GM21825 (cell line): Measurements from ENCODE around the gene SLC7A7.
"Not testable (repeated sequence)": the region's sequence is repeated elsewhere in the genome, so short reads cannot be mapped to it uniquely, and the experiment has no call there.

Source experiments
- ATAC-seq: cut with Tn5 transposase; IDR thresholded peaks from one replicate; pipeline ENCODE4 v1.9.1; 2021; ENCODE audit warnings: mild to moderate bottlenecking, moderate library complexity; ENCODE audit not compliant: unreplicated experiment

The SLC7A7 gene

DNA sequence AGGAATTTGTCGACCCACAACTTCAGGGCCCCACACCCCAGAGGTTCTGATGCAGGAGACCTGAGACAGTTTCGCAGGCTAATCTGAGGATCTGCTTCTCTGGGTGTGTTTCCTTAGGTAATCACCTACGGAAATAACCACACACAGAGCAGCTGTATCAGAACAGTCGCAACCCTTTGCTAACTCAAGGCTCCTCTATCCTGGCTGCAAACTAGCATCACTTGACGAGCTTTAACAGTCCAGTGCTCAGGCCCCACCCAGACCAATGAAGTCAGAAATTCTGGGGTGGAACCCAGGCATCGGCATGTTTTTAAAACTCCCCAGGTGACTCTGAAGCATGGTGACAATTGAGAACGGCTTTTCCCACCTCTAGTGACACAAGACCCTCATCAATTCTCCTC is 20.7 kb downstream of the SLC7A7 start:
- no peak for ATAC-seq

DNA sequence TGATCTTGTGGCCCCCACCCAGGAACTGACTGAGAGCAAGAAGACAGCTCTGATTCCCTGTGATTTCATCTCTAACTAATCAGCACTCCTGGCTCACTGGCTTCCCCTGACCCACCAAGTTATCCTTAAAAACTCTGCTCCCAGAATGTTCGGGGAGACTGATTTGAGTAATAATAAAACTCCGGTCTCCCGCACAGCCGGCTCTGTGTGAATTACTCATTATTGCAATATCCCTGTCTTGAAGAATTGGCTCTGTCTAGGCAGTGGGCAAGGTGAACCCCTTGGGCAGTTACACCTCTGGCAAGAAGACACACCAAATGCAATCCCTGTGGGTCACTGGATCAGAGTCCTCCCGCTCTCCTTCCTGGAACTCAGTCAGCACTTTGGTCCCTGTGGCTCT is 21.3 kb downstream of the SLC7A7 start:
- no peak for ATAC-seq

DNA sequence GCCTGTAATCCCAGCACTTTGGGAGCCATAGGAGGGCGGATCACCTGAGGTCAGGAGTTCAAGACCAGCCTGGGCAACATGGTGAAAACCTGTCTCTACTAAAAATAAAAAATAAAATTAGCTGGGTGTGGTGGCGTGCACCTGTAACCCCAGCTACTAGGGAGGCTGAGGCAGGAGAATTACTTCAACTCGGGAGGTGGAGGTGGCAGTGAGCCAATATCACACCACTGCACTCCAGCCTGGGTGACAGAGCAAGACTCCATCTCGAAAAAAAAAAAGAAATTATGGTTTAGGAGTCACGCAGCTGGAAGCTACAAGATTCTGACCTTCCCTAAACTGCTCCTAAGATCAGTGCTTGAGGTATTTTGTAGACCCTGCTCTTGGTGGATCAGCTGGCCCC is 21.7 kb downstream of the SLC7A7 start:
- not testable (repeated sequence) for ATAC-seq

DNA sequence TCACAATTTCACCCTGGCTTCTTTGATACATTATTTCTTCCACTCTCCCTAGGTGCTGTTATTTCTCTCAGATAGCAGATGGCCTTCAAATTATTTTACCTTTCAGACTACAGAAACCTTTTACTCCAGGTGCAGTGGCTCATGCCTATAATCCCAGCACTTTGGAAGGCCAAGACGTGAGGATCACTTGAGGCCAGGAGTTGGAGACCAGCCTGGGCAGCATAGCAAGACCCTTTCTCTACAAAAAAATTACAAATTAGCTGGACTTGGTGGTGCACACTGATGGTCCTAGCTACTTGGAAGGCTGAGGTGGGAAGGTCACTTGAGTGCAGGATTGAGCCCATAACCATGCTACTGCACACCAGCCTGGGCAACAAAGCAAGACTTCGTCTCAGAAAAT is 23.1 kb downstream of the SLC7A7 start:
- ATAC-seq, result no peak

DNA sequence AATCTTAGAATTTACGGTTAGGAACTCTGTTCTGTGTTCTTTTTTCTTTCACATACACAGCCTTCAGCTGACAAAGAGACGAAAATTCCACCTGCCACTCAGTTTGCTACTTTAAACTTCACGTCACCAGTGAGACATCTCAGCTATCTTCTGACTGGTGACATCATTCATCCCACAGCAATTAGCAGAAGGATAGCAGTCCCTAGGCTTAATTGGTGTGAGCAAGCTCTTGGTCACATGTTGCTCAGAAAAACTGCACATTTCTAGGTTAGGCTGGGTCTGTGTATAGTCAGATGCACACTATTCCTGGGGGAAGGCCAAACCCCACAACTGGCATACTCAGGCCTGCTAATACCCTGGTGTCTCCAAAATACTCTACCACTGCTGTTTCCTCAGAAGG is 23.9 kb downstream of the SLC7A7 start:
- no peak for ATAC-seq

DNA sequence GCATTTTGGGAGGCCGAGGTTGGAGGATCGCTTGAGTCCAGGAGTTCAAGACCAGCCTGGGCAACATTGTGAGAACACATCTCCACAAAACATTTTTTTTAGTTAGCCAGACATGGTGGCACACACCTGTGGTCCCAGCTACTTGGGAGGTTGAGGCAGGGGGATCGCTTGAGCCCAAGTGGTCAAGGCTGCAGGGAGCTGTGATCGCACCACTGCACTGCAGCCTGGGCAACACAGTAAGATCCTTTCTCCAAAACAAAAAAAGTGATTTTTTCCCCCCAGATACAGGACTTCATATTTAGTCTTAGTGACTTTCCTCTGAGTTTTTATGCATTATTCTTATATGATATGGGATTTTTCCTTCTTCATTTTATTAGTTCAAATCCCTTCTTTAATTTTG is 28.6 kb downstream of the SLC7A7 start:
- ATAC-seq, result no peak

DNA sequence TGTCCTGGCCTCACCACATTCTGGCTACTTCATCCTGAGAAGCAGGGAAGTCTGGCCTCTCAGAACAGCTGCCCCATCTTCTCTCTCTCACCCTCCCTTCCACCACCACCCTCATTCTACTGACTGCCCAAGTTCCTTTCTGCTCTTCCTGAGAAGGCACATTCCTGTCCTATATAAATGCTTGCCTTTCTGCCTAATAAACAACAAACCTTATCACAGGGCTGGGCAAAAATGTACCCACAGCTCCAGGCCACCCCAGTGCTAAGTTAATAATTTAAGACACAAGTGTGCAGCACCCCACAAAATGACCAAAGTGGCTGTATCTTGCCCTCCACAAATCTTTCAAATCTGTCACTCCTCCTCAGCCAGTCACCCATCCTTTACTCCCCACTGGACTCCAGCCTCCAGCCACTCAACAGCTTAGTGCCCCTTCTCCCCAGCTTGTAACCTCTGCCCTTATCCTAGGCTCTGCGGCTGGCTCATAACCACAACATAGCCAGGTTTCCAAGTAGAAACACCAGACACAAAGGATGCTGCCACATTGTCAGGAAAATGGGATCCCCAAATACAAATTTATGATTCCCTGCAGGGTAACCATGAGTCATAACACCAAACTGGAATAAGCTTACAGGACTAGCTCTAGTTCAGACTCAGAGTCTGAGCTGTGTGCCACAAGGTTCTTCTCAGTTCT is 33.8 kb downstream of the SLC7A7 start:
- ATAC-seq, result no peak

DNA sequence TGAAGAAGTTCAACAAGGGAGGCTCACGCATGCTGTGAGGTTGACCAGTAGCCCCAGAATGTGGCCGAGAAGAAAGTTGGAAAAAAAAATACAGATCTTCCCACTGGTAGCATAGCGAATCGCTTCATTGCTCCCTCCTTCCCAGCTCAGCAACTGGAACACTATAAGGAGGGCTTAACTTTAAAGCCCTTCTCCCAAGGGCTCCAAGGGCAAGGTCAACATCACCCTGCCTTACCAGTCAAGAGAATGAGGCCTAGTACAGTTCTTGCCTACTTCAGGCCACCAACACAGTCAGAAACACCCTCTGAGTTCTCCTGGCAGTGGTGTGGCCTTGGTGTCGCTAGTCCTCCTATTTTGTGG is 34.3 kb downstream of the SLC7A7 start:
- ATAC-seq, result no peak

DNA sequence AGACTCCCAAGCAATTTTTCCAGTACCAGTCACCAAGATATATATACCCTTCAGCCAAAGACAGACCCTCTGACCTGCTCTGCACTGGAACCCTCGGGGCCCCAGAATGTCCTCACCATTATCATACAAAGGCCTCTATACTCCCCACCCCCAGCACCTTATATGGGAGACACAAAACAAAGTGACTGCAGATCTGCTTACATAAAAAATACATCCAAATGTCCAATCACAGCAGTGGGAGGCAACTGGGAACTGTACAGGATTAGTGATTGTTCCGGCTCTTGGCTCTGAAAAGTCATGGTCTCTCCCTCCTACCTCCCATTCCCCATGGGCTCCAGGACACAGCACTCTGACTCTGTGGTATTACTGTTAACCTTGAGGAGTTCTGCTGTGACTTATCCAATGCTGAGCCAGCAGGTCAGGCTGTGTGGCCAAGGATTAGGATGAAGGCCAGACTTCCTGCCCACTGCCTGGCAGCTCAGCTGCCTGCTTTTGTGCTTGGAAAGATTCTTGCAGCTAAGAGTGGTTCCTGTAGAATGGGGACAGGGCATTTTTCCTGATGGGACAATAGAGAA is 35.0 kb downstream of the SLC7A7 start:
- no peak for ATAC-seq

DNA sequence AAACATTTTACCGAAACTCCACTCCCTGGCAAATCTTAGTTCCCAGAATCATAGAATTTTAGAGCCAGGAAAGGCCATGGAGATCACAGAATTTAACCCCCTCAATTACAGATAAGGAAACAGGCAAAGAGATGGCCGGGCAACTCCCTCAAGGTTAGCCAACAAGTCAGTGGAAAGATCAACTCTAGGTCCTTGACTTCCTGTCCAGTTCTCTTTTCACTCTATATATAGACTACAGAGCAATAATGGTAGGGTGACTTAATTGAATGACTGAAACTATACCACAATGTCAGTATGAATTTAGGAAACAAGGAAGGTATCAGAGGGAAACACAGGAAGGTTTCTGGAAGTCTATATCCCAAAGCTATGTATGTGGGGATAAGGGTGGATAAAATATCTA is 37.2 kb downstream of the SLC7A7 start:
- no peak for ATAC-seq

DNA sequence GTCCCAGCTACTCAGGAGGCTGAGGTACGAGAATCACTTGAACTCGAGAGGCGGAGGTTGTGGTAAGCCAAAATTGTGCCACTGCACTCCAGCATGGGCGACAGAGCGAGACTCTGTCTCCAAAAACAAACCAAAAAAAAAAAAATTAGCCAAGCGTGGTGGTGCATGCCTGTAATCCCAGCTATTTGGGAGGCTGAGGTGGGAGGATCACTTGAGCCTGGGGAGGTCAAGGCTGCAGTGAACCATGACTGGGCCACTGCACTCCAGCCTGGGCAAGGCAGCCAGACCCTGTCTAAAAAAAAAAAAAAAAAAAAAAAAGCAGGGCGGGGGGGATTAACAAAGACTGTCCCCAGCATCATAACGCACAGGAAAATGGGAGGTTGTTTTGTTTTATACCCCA is 38.4 kb downstream of the SLC7A7 start:
- ATAC-seq, result not testable (repeated sequence)

DNA sequence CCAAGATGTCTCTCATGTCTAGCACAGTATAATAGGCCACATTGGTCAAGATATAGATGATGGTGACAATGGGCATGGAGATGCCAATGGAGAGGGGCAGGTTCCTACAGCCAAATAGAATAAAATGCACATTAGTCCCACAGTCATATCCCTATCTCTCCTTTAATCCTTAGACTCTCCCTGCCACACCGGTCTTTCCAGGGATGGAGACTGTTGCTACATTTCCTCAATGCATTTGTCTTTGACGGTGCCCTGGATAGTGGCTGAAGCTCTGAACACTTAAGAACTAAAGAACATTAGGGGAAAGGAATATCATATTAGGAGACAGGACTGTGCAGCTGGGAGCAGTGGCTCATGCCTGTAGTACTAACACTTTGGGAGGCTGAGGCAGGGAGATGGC is 39.0 kb downstream of the SLC7A7 start:
- no peak for ATAC-seq

DNA sequence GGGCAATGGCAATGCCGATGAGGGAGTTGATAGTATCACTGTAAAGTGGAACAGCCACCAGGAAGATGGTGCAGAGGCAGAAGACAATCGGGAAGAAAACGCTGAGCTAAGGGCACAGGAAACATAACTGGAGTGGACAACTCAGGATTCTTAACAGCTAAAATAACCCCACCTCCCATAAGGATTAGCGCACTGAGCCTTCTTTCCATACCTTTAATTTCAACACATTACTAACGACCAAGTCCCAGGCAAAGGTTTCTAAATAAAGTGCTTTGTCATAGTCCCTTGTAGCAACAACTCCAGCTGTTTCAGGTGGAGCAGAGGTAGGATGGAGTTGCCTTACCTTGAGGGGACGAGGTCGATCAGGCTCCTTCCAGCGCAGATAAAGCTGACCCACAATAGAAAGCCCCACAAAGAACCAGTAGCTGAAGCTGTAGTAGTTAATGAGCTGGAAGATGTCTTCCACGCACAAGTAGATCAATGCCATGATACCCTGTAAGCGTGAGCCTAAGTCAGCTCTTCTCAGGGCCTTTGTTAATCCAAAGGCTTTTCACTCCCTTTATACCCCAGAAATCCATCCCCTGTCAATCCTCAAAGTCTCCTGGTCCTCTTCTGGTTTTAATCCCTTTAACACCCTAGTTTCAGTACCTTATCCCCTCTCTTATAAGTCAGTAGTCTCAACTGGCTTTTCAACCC is 41.1 kb downstream of the SLC7A7 start:
- ATAC-seq, result no peak

DNA sequence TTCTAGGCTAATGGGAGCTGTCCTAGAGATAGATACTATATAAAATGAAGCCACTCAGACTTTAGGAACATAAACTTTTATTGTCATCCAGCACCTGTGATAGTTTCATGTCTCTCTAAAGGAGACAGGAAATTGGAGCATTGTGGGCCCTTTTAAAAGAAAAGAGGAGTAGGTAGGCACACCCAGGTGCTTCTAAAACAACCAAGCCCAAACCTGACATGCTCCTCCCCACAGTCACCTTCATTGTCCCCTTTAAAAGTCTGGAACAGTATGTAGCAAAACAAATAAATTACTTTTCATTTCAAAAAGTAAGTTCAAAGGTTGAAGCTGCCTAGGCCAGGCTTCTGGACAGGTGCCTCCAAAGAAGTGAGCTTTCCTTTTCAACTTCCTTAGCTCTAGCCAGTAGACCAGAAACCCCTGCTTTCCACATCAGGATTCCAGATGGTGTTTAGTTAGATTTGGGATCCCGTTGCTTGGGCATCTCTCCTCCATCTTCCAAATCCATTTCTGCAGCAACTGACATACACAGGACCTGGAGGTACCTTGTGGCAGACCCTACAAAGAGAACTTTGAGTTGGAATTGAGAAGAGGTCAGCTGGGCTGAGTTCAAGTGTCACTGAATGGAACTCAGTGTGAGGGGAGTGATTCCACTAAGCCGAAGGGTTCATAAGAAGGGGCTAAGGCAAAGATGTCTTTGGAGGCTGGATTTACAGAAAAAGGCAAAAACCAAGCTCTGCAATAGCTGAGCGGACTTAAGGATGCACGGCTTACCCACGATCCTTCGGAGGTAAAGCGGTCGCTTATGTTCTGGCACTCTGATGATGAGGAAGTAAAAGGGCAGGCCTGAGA is 41.8 kb downstream of the SLC7A7 start:
- no peak for ATAC-seq

DNA sequence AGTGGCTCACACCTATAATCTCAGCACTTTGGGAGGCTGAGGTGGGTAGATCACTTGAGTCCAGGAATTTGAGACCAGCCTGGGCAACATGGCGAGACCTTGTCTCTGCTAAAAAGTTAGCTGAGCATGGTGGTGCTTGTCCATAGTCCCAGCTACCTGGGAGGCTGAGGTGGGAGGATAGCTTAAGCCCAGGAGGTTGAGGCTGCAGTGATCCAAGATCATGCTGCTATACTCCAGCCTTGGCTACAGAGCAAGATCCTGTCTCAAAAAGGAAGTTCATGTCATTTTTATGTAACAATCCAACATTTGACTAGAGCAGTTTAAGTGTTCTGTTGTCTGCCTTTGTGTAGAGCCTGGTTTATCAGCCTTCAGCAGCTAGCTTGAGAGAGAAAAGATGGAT is 42.5 kb downstream of the SLC7A7 start:
- no peak for ATAC-seq

DNA sequence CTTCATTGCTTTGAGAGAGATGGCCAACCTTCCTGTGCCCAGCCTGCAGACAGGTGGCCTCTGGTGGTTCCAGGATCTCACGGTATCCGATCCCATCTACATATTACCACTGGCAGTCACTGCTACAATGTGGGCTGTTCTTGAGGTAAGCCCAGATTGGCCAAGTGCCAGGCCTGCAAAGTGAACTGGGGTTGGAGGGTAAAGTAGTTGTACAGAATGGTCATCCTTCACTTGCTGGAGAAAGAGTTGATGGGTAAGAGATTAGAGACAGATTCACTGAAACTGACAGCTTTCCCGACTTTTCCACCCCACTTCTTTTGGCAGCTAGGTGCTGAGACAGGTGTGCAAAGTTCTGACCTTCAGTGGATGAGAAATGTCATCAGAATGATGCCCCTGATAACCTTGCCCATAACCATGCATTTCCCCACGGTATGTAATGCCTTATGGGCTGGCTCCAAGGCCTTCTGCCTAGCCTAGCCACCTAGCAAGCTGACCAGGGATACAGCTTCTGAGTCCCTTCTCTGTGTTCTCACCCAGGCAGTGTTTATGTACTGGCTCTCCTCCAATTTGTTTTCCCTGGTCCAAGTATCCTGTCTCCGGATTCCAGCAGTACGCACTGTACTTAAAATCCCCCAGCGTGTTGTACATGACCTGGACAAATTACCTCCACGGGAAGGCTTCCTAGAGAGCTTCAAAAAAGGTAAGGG is 44.6 kb downstream of the SLC7A7 start:
- ATAC-seq, result no peak

DNA sequence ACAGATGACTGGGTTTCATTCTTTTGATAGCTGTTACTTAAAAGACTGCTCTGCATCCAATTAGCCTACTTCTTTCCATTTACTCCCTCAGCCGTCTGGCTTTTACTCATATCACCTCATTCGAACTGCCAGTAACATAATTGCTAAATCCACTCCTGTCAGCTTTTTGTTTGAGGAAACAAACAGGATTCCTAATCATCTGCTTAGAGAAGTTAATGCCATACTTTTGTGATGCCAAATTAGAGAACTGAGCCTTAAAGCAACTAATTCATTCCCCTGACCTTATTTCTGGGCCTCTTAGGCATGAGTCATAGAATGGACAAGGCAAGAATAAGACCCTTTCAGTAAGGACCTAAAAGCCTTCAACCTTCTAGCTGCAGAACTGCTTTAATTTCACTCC is 45.9 kb downstream of the SLC7A7 start:
- ATAC-seq, result no peak

DNA sequence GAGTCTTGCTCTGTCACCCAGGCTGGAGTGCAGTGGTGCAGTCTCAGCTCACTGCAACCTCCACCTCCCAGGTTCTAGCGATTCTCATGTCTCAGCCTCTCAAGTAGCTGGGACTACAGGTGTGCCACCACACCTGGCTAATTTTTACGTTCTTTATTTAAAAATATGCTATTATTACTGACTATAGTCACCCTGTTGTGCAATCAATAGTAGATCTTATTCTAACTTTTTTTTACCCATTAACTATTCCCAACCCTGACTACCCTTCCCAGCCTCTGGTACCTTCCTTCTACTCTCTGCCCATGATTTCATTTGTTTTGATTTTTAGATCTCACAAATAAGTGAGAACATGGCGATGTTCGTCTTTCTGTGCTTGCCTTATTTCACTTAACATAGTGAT is 46.3 kb downstream of the SLC7A7 start:
- ATAC-seq, result no peak

DNA sequence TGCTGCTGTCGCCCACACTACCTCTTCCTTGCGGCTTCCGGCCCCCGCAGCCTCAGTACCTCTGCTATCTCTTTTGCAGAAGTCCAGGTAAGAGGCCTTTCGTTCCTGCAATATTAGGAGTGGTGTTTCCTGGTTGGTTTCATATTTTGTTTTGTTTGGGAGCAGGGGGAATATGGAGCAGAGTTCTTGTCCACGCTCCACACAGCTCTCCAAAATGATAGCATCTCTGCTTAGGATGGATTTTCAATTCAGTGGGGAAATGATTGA is 48.0 kb downstream of the SLC7A7 start:
- ATAC-seq, result no peak

DNA sequence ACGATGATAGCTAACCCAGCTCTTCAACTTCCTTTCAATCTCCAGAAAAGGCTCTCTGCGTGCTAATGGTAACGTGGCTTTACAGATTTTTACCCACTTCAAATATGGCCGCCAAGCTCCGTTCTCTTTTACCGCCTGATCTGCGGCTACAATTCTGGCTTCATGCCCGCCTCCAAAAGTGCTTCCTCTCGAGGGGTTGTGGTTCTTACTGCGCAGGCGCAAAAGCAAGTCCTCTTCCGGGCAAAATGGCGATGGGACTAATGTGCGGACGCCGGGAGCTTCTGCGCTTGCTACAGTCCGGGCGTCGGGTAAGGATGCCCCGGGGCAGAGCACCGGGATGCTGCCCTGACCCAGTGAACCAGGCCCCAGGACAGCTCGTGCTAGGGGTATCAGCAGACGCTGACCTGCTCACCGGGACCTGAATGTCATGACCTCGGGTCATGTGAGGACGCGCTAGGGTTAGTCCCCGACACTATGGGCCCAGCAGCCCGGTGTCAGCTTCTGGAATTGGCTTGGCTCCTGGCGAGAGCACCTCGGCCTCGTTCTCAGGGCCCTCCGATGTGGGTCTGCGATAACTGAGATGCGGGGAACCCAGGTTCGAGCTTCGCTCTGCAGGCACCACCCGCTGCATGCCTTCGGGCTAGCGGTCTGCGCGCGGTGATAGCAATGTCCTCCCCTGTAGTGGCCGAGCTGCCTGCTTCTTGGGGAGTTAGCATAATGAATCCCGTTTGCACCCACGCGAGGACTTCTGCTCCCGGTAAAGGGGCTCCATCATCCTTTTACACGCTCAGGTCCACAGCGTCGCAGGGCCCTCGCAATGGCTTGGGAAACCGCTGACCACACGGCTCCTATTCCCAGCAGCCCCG is 48.5 kb downstream of the SLC7A7 start, which contains the start of gene OXA1L:
Gene OXA1L (plus strand): TSS at position 232 of the 866 bp plus-strand sequence. CDS start 14 bp downstream, at position 246.
- peak; percentile 75 for ATAC-seq
